ENCODE measurements around the gene CNTNAP2.
"Not testable (repeated sequence)": the region's sequence is repeated elsewhere in the genome, so short reads cannot be mapped to it uniquely, and the experiment has no call there.

Gene CNTNAP2

DNA sequence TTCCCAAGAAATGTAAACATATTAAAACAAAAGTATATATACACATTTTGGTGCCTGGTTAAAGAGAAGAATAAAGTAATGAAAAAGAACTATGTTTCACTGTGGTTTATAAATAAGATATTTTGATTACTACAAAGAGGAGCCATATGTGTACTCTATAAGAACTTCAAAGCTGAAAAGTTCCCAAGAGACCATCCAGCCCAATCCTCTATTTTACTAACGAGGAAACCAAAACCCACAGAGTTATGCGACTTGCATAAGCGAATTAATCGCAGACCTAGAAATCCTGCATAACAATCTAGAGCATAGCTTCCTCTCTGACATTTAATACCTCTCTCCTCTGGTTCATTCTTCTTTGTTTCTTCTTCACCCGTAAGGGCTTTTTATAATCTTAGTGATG, 937.1 kb downstream of the CNTNAP2 start:
- DNase-seq: no peak

DNA sequence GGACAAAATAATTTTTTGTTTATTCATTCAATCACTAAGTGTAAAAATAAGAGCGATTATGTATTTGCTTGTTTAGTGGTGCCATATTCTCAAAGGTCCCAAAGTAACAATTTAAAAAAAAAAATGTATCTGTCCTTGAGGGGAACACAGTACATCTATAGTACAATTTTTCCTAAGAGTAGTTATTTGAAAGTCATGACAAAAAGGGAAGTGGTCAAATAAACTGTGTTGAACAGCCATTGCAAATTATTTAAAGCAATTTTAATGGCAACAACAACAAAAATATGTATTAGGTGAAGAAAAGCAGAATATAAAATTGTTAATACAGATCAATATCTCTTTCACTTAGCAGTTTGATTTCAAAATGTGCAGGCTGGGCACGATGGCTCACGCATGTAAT, 943.5 kb downstream of the CNTNAP2 start:
- no peak for DNase-seq

DNA sequence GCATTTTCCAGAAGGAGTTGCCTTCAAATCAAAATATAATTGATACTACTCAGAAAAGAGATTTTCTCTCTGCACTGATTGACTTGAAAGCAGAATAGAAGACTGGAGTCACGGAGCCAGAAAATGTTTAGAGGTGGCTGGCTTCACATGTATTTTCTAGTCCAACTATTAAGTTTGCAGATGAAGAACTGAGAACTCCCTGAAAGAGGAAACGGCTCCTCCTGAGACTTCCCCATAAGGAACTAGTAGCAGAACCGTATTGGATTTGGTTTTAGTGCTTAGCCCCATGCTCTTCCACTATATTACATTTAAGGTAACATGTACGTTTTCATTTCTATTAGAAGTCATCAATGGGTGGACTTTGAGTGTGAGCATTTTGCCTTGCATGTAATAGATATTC, 946.3 kb downstream of the CNTNAP2 start:
- no peak for DNase-seq

DNA sequence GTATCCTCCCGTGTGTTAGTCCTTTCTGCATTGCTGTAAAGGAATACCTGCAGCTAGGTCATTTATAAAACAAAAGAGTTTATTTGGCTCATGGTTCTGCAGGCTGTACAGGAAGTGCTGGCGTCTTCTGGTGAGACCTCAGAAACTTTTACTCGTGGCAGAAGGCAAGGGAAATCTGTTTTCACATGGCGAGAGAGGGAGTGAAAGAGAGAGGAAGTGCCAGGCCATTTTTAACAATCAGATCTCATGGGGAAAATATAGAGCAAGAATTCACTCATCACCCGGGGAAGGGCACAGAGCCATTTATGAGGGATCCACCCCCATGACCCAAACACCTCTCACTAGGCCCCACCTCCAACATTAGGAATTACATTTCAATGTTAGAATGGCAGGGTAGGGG, 952.2 kb downstream of the CNTNAP2 start:
- no peak for DNase-seq

DNA sequence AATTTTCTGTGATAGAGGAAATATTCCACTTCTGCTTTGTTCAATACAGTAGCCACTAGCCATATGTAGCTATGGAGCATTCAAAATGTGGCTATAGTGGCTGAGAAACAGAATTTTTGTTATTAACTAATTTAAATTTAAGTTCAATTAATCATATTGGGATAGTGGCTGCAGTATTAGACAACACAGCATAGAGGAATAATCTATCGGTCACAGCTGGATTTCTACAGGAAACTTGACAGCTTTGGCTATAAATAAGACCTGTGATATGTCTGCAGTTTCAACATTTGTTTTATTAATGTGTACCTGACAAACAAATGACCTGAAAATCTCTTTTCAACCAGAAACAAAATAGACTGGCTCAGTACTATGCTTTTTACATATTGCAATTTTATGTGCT, 953.2 kb downstream of the CNTNAP2 start:
- DNase-seq: no peak

DNA sequence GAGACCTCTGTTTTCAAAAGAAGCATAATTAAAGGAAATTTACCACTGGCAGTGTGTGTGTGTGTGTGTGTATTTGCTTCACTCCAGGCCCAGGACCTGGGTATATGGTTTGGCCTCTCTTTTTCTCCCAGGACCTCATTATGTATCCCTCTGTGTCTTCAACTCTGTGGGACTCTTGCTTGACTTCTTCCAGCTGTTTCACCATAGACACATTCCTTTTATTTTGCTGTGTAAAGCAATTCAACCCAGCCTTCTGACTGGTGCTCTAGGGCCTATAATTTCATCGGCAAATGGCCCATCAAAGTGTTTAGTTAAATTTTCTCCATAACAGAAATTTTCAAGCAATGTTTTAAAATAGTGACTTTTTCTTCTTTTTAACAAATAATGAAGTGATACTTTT, 954.3 kb downstream of the CNTNAP2 start:
- DNase-seq: no peak

DNA sequence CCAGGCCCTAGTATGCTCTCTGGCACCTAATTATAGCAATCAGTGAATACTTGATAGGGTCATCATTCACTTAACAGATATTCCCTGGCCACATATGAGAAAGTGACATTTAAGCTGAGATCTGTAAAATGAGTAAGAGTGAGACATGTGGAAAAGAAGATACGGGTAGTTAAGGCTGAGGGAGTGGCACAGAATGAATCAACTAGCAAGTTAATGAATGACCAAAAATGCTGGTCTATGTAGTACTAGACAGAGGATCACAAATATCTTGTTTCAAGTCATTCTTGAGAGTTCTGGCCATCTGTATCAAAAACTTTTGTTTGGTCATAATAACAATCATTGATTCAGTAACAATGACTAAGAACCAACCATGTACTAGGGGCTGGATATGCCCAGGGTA, 954.9 kb downstream of the CNTNAP2 start:
- no peak for DNase-seq

DNA sequence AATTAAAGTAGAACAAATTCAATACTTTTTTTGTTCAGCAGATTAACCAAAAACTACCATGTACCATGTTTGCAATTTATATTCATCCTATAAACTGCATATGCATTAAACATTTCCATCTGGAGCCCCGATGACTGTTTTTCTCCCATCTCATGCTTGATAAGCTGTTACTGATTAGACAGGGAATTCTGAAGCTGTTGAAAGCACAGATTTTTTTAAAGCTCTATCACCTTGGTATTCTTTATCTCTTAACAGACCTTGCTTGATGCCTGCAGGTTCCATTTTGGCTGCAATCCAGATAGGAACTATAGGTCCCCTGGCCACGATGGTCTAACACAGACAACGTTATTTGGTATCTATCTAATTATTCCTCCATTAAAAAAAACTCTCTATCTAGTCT, 961.7 kb downstream of the CNTNAP2 start:
- DNase-seq: no peak

DNA sequence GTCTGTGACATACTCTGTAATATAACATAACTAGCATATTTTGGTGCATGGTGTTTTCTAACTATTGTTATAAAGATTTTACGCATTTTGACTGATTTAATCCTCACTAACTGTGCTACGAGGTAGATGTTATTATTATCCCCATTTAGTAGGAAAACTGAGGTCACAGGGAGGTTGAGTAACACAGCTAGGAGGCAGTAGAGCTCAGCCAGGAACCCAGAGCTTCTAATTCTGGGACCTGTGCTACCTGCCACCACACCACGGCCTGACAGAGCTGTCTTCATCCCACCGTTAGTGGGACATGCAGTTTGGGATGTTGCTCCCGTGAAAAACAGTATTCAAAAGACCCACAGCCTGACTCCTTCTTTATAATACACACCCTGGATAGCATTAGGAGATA, 962.5 kb downstream of the CNTNAP2 start:
- no peak for DNase-seq

DNA sequence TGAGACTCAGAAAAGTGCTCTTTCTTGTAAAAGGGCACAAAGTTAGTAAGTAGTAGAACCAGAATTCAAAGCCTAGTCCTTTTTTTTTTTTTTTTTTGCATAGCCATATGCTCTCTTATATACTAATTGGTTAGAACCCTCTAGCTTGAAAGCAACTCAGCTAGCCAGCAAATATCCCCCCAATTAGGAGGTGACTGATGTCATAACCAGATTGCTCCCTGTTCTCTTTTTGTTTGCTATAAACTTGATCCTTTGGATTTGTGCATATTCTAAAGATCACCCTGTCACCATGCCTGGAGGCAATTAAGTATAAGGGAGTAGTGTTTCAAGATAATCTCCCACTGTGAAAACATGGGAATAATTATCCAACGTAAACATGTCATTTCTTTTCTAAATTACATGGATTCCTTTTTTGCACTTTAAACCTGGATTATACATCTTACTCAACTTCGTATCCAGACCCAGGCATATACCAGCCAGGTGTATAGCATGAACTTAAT, 963.4 kb downstream of the CNTNAP2 start:
- DNase-seq: no peak

DNA sequence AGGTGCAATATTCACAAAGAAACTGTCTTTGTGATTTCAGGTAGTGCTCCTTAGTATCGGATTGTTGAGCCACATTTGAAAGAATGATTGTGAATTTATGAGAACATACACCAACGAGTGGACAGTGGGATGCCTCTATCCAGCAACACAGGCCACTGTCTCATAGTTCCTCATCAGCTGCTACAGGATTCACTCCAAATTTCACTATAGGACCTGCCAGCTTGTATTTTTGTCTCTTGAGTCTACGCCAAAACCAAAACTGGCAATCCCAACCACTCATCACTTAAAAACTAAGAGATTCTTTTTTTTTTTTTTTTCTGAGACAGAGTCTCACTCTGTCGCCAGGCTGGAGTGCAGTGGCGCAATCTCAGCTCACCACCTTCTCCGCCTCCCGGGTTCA, 964.5 kb downstream of the CNTNAP2 start:
- no peak for DNase-seq

DNA sequence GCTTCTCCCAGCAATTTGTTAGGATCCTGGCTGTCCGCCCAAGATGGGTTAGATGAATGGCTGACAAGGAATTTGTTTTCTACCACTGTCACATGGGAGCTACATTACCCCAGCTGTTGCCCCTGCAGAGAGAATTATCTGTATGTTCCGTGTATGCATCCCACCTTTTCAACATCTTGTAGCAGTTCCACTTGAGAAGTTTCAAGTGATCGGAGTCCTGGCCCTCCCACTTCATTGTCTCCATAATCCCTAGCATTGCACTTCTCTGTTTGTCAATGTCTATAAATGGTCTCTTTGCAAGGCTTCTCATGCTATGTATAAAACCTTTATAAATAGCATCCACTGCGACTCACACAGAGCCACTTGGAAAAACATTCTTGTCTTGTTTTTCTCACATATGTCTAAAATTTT, 972.5 kb downstream of the CNTNAP2 start:
- no peak for DNase-seq

DNA sequence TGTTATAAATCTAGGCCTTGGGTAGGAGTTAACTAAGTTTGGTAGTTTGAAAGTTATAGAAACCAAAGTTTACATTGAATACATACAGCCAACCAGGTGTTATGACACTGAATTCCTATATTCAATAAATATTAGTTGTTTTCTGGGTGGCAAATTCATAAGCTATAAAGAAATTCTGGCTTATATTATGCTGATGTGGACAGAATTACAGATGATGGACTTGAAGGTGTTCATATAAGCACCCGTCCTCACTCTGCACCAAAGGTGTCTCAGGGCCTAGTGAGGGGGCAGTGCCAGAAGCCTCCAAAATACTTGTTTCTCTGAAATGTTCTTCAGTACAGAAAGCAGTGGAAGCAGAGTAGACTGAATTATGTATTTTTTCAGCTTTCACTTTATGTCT, 973.0 kb downstream of the CNTNAP2 start:
- DNase-seq: no peak

DNA sequence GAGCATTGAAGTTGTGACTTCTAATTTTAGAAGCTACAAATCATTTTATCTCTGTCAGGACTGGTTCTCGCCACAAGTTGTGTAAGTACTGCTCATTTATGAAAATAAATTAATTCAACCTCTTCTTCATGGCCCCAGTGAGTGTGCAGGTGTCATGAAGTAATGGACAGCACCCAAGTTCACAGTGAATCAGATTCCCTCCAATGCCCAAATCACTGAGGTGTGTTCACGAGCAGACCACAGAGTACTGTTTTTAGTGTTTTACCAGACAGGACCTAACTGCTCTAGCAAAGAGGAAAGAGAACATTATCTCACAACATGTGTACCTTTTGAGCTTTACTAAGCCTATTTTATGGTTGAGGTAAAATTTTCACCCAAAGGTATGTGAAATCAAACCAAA, 980.0 kb downstream of the CNTNAP2 start:
- DNase-seq: no peak

DNA sequence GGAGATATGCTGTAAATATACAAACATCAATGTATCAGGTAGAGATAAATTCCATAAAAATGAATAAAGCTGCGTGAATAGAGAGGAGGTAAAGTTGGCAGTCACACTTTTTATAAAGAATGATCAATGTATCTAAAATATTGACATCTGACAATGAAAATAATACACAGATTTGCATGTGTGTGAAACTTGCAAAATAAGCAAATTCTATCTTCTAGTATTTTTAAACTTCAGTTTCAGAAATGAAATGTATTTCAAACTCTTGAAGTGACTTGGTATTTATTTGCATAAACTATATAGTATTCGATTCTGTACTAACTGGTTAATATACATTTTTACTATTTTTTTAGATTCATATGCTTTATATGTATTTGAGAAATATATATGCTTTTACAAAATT, 986.6 kb downstream of the CNTNAP2 start:
- no peak for DNase-seq

DNA sequence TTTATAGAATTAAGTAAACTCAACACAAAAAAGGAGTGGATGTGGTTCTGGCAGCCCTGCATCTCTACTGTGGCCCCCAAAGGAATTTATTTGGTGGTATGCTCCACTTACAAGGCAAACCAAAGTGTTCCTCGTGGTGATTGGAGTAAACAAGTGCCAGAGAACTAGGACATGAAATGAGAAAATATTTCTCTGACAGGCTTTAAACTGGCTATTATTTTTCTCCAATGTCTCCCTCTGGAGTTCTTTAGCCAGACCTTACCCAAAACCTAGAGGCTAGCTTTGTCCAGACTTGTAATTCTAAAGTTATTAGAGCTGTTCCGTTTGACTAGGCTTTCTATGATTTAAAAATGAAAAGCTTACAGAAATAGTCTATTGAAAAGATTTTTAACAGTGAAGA, 990.1 kb downstream of the CNTNAP2 start:
- DNase-seq: no peak

DNA sequence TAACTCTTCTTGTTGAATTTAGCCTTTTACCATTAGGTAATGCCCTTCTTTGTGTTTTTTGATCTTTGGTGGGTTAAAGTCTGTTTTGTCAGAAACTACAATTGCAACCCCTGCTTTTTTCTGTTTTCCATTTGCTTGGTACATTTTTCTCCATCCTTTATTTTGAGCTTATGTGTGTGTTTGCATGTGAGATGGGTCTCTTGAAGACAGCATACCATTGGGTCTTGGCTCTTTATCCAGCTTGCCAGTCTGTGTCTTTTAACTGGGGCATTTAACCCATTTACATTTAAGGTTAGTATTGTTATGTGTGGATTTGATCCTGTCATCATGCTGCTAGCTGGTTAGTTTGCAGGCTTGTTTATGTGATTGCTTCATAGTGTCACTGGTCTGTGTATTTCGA, 997.9 kb downstream of the CNTNAP2 start:
- DNase-seq: not testable (repeated sequence)

DNA sequence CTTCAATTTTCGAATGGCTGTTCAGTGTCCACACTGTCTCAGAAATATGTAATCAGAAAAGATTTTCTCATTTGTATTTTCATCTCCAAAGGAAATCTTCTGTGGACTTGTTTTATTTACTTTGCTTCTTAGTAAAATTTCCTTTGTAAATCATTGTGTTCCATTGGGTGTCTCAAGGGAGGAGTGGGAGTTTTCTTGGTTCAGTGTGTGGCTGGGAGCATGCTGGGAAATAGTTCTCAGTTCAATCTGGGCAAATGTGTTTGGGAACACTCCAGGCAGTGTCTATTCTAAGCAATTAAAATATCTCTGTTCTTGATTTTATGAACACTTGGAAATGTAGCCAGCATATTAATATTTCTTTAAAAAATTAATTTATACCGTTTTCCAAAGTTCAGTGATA, 1019.8 kb downstream of the CNTNAP2 start:
- DNase-seq: no peak

DNA sequence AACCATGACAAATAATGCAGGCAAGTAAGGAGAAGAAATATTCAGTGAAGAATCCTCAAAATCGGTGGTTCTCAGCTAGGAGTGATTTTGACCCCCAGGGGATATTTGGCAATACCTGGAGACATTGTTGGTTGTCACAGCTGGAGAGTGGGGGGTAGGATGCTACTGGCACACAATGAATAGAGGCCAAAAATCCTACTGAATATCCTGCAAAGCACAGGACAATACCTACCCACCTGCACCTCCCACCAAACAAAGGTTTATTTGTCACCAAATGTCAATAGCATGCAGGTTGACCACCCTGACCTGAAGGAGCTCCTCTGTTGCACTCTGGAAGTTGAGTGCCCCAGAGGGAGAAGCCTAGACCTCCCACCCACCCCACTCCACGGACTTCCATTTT, 1028.6 kb downstream of the CNTNAP2 start:
- no peak for DNase-seq

DNA sequence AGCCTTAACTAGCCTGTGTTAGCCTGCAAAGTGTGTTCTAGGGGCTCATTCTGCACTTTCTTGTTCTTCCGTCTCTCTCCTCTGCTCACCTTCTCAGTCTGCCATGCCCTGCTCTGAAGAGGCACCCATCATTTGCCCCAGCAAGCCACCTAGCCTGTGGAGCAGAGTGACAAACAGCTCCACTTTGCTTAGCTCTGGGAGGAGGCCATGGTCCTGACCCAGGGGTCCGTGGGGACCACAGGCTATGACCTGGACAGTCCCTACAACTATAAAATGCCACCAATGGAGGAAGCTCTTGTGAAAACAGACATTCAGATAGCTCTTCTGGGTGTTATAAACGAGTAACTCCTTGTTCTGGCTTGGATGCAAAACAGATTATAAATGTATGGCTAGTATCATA, 1029.6 kb downstream of the CNTNAP2 start:
- no peak for DNase-seq

DNA sequence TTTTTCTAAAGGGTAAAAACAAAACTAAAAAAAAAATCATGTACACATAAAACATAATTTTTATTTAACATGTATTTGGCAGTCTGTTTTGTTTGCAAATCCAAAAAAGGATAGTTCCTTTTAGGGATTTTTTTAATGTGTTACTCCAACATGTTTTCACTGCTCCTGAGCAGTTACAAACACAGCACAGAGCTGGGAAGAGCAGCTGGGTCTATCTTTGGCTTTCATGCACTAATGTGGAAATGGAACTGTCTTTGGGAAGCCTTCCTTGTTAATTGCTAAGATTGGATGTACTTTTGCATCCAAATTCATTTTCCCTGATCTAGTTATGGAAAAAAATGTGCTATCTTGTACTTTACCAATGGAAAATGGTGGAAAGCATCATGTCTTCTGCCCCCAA, 1035.1 kb downstream of the CNTNAP2 start:
- DNase-seq: no peak

DNA sequence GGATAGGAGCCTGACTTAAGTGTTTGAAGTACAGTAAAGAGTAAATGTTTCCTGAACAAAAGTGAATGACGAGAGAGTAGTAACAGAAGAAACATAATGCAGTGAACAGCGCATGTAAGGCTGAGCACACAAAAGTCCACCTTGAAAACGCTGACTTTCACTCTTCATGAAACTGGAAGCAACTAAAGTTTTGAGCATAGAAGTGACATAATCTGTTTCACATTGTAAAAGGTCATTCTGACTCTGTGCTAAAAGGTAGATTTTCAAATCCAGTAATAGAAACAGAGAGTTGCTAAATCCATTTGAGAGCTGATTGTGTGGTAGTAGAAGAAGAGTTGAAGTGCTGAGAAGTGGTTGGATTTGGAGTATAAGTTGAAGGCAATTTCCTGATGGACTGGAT, 1037.0 kb downstream of the CNTNAP2 start:
- DNase-seq: no peak

DNA sequence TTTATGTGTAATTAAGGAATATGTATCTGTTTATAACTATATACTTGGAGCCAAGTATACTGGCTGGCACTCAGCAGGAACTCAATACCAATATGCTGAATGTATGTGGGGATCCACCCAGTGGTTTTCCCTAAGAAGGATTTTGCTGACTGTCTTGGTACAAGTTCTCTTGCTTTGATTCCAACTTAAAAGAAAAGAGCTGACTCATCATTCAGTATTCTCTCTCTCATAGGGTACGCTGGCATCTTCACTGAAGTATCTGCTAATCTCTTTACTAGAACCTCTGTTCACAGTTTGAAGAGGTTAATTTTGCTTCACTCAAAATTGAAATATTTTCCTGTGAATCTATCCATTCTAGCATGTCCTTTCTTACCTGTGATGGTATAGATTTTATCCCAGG, 1044.8 kb downstream of the CNTNAP2 start:
- DNase-seq: no peak

DNA sequence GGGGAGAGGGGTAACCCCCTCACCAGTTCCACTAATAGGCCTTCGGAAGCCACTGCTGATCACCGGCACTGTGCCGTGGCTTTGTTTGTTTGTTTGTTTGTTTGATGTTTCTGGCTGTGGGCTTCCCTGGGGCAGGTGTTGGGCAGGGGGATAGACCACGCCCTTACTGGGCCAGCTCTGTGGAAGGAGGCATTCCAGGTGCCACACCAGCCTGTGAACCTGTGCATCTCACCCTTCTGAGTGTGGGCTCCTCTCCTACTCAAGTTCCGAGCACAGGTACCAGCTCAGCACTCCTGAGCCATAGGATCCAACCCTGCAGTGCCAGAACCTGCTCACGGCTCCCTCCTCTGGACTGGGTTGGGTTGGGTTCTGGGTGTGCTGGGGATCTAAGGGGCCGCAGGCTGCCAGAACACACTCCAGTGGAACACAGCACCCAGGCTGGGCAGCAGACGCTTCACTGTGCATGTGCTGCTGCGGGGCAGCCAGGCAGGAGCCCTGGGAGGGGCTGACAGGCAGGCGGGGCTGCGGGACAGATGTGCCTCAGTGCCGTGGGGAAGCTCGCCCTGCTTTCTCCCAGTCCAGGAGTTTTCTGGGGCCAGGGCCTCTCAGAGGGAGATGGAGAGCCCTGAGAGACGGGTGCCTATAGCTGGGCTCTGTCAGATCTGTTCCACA, 1053.9 kb downstream of the CNTNAP2 start:
- DNase-seq: no peak

DNA sequence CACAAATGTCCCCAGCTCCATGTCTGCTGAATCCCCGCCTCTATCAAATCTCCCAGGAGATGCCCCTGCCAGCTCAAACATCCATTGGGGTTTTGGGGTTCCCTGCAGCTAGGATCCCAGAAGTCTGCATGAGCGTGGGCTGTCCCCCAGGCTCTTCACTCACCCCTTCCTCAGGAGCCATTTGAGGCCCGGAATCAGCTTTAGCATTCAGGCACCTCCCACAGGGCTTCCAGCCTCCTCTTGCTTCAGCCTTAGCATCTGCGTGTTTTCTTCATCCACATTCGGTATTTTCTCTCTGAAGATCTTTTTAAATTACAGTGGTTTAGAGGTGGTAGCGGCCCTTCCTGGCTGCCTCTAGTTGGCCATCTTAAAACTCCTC, 1054.4 kb downstream of the CNTNAP2 start:
- DNase-seq: no peak

DNA sequence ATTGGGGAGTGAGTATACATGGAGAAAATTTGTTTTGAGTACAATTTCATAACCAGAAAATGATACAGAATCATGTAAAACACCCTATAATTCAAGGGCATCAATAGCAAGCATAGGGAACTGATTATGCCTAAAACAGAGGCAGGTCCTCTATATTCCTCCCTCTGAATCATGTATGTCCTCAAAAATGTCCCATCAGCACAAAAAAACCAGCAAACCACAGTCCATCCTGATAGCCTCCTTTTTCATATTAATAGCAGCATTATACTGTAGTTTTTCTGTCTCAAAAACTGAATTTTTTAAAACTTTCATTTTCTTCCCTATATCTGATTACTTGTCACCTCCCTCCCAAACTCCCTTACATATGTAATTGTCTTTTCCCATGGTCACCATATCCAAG, 1057.3 kb downstream of the CNTNAP2 start:
- DNase-seq: no peak
